ENCODE measurements around the gene EIF4H. TPM values are rescaled to one million over a fixed set of nuclear protein-coding genes. Genes with fewer than 3 reads are reported as not detected.
"Not testable (repeated sequence)": the region's sequence is repeated elsewhere in the genome, so short reads cannot be mapped to it uniquely, and the experiment has no call there.

Gene EIF4H
- total and polyA plus RNA-seq, 4 donors: 125 to 250 (median 223) TPM

- H3K4me1 ChIP-seq (ENCODE audit: control insufficient read depth in 5 of 5, insufficient read depth in 5 of 5, low read length in 5 of 5): no peaks in the 10 kb centered on the region
- TF ChIP-seq CTCF (IDR thresholded peaks at IDR 0.05; ENCODE audit: control extremely low read depth, extremely low read depth): no peak
- H3K4me3 ChIP-seq: no peak overlapping the region
- no peaks in the 10 kb centered on the region for H3K9me3 ChIP-seq (ENCODE audit: control insufficient read depth in 4 of 4, insufficient read depth in 3 of 4, low read length in 3 of 4)
- H3K27me3 ChIP-seq (ENCODE audit: control insufficient read depth in 3 of 3, insufficient read depth in 3 of 3, low read length in 2 of 3): peaks cover 0 to 7% (median 0%) of the 10 kb centered on the region in 3 donors
- DNase-seq (no peak), ATAC-seq (ENCODE audit: insufficient read depth, low FRiP score) (no peak)
- no peak overlapping the region for H3K9ac ChIP-seq (ENCODE audit: insufficient read depth in 1 of 2, low read length in 2 of 2)
- 86 to 88% methylated on average over 19 of the region's 19 CpGs for WGBS, 2 donors
- peaks cover 4 to 12% (median 7%) of the 10 kb centered on the region in 4 donors for H3K36me3 ChIP-seq (ENCODE audit: control insufficient read depth in 4 of 4, insufficient read depth in 4 of 4, low read length in 4 of 4)
- H3K27ac ChIP-seq (ENCODE audit: low read depth in 1 of 2, low read length in 1 of 2): no peak overlapping the region
Observed at GRCh38 chr7:74199551-74200355, 25.6 kb downstream of the EIF4H start.

- H3K9ac ChIP-seq (ENCODE audit: insufficient read depth in 1 of 2, low read length in 2 of 2): no peak overlapping the region
- no peaks in the 10 kb centered on the region for H3K36me3 ChIP-seq (ENCODE audit: control insufficient read depth in 4 of 4, insufficient read depth in 4 of 4, low read length in 4 of 4)
- peak in 2 of 3 donors; percentile 62 to 66 for DNase-seq
- no peaks in the 10 kb centered on the region for H3K4me1 ChIP-seq (ENCODE audit: control insufficient read depth in 5 of 5, insufficient read depth in 5 of 5, low read length in 5 of 5)
- ATAC-seq (ENCODE audit: insufficient read depth, low FRiP score): no peak
- H3K4me3 ChIP-seq: no peak overlapping the region
- H3K27ac ChIP-seq (ENCODE audit: low read depth in 1 of 2, low read length in 1 of 2): no peak overlapping the region
- peaks cover 0 to 7% (median 0%) of the 10 kb centered on the region in 3 donors for H3K27me3 ChIP-seq (ENCODE audit: control insufficient read depth in 3 of 3, insufficient read depth in 3 of 3, low read length in 2 of 3)
- no peaks in the 10 kb centered on the region for H3K9me3 ChIP-seq (ENCODE audit: control insufficient read depth in 4 of 4, insufficient read depth in 3 of 4, low read length in 3 of 4)
- peak; percentile 17 for TF ChIP-seq CTCF (IDR thresholded peaks at IDR 0.05; ENCODE audit: control extremely low read depth, extremely low read depth)
- 29 to 48% methylated on average over 12 of the region's 12 CpGs for WGBS, 2 donors
Observed at GRCh38 chr7:74202841-74203556, 28.8 kb downstream of the EIF4H start.

GRCh38 chr7:74203956-74204618, 29.9 kb downstream of the EIF4H start:
- ATAC-seq (ENCODE audit: insufficient read depth, low FRiP score): no peak
- TF ChIP-seq CTCF (IDR thresholded peaks at IDR 0.05; ENCODE audit: control extremely low read depth, extremely low read depth): no peak
- H3K27me3 ChIP-seq (ENCODE audit: control insufficient read depth in 3 of 3, insufficient read depth in 3 of 3, low read length in 2 of 3): peaks cover 0 to 7% (median 0%) of the 10 kb centered on the region in 3 donors
- no peak overlapping the region for H3K4me3 ChIP-seq
- H3K4me1 ChIP-seq (ENCODE audit: control insufficient read depth in 5 of 5, insufficient read depth in 5 of 5, low read length in 5 of 5): no peaks in the 10 kb centered on the region
- no peak overlapping the region for H3K9ac ChIP-seq (ENCODE audit: insufficient read depth in 1 of 2, low read length in 2 of 2)
- no peak for DNase-seq
- H3K9me3 ChIP-seq (ENCODE audit: control insufficient read depth in 4 of 4, insufficient read depth in 3 of 4, low read length in 3 of 4): no peaks in the 10 kb centered on the region
- H3K36me3 ChIP-seq (ENCODE audit: control insufficient read depth in 4 of 4, insufficient read depth in 4 of 4, low read length in 4 of 4): no peaks in the 10 kb centered on the region
- WGBS, 2 donors: 80 to 92% methylated on average over 1 of the region's 1 CpG
- no peak overlapping the region for H3K27ac ChIP-seq (ENCODE audit: low read depth in 1 of 2, low read length in 1 of 2)

- not testable (repeated sequence) for H3K4me3 ChIP-seq; H3K27me3 ChIP-seq (ENCODE audit: control insufficient read depth in 3 of 3, insufficient read depth in 3 of 3, low read length in 2 of 3); ATAC-seq (ENCODE audit: insufficient read depth, low FRiP score); H3K4me1 ChIP-seq (ENCODE audit: control insufficient read depth in 5 of 5, insufficient read depth in 5 of 5, low read length in 5 of 5); H3K27ac ChIP-seq (ENCODE audit: low read depth in 1 of 2, low read length in 1 of 2); H3K36me3 ChIP-seq (ENCODE audit: control insufficient read depth in 4 of 4, insufficient read depth in 4 of 4, low read length in 4 of 4); DNase-seq; H3K9ac ChIP-seq (ENCODE audit: insufficient read depth in 1 of 2, low read length in 2 of 2); H3K9me3 ChIP-seq (ENCODE audit: control insufficient read depth in 4 of 4, insufficient read depth in 3 of 4, low read length in 3 of 4)
- 88% methylated on average over 10 of the region's 10 CpGs for WGBS, 2 donors
Observed at GRCh38 chr7:74206052-74206451, 31.9 kb downstream of the EIF4H start.
